ENCODE results near the gene EPN2. TPM values are rescaled to one million over a fixed set of nuclear protein-coding genes. Genes with fewer than 3 reads are reported as not detected.

EPN2 gene
- total RNA-seq, 6 donors from 2014 or later: 26.3 to 64.5 (median 47.9) TPM

DNA sequence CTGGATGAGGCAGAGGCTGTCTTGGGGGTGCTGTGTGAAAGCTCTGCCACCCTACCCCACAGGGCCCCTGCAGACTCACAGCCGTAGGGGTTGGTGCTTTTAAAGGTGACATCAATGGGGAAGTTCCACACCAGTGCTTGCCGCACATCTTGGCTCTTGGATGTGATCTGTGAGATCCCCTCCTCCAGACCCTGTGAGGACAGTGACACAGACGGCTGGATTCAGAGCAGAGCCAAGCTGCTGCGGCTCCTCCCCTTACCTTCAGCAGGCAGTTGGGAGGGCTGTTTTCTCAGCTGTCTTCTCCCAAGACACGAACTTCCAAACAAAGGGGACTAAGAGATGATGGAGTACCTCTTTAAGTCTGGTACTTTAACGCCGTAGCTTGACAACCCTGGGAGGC lies 120.6 kb downstream of the EPN2 start:
- no peak for ATAC-seq (ENCODE audit: low FRiP score in 2 of 2)
- H3K27me3 ChIP-seq: no peaks in the 10 kb centered on the region
- peak in 1 of 2 donors; percentile 10 for DNase-seq
- H3K4me3 ChIP-seq: no peak overlapping the region
- H3K9me3 ChIP-seq: no peaks in the 10 kb centered on the region
- 85 to 86% methylated on average over 4 to 7 of the region's 7 CpGs for WGBS, 2 donors
- H3K27ac ChIP-seq: no peak overlapping the region
- TF ChIP-seq, protein P1, sequence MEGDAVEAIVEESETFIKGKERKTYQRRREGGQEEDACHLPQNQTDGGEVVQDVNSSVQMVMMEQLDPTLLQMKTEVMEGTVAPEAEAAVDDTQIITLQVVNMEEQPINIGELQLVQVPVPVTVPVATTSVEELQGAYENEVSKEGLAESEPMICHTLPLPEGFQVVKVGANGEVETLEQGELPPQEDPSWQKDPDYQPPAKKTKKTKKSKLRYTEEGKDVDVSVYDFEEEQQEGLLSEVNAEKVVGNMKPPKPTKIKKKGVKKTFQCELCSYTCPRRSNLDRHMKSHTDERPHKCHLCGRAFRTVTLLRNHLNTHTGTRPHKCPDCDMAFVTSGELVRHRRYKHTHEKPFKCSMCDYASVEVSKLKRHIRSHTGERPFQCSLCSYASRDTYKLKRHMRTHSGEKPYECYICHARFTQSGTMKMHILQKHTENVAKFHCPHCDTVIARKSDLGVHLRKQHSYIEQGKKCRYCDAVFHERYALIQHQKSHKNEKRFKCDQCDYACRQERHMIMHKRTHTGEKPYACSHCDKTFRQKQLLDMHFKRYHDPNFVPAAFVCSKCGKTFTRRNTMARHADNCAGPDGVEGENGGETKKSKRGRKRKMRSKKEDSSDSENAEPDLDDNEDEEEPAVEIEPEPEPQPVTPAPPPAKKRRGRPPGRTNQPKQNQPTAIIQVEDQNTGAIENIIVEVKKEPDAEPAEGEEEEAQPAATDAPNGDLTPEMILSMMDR (IDR thresholded peaks at IDR 0.05): no peak
- TF ChIP-seq POLR2A (IDR thresholded peaks at IDR 0.05): no peak
- TF ChIP-seq POLR2AphosphoS5 (IDR thresholded peaks at IDR 0.05): no peak
- TF ChIP-seq EP300 (IDR thresholded peaks at IDR 0.05): no peak
- H3K36me3 ChIP-seq: peaks cover 0 to 3% (median 0%) of the 10 kb centered on the region in 4 donors
- H3K4me1 ChIP-seq: peaks cover 8 to 10% (median 8%) of the 10 kb centered on the region in 4 donors

DNA sequence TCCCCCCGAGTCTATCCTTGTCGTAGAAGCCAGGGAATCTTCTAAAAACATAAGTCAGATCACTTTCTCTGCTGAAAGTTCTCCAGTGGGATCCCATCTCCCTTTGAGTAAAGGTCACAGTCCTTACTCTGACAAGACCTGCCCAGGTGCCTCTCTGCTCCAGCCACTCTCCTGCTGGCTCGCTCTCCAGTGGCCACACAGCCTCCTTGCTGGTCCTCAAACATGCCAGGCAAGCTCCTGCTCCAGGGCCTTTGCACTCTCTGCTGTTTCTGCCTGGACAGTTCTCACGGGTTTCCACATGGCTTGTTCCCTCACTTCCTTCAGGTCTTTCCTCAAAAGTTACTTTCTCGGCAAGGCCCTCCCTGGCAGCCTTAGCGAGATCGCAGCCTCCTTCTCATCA lies 122.0 kb downstream of the EPN2 start:
- H3K4me3 ChIP-seq: no peak overlapping the region
- DNase-seq (no peak), ATAC-seq (ENCODE audit: low FRiP score in 2 of 2) (no peak)
- peaks cover 0 to 3% (median 0%) of the 10 kb centered on the region in 4 donors for H3K36me3 ChIP-seq
- 84 to 86% methylated on average over 7 of the region's 7 CpGs for WGBS, 2 donors
- no peaks in the 10 kb centered on the region for H3K27me3 ChIP-seq
- TF ChIP-seq EP300 (IDR thresholded peaks at IDR 0.05) (no peak), POLR2A (IDR thresholded peaks at IDR 0.05) (no peak), POLR2AphosphoS5 (IDR thresholded peaks at IDR 0.05) (no peak)
- TF ChIP-seq, protein P1 (IDR thresholded peaks at IDR 0.05): no peak
- H3K9me3 ChIP-seq: no peaks in the 10 kb centered on the region
- H3K4me1 ChIP-seq: peaks cover 11 to 16% (median 13%) of the 10 kb centered on the region in 4 donors
- H3K27ac ChIP-seq: no peak overlapping the region

DNA sequence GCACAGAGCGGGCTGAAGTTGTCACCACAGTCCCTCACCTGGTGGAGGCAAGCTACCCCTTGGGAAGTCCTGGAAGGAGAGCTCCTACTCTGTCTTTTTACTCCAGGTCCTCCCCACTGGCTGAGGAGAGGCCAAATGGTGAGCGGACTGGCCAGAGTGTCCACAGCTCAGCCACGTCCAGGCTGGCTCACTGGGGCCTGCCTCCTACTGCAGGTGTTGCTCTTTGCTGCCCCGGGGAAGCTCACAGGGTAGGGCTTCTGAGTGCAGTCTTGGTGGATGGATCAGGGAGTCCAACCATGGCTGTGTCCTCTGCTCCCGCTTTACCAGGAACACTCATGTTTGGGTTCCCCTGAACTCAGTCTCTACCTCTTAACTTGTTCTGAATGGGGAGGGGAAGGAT lies 122.7 kb downstream of the EPN2 start:
- ATAC-seq (ENCODE audit: low FRiP score in 2 of 2) (no peak), DNase-seq (no peak)
- TF ChIP-seq EP300 (IDR thresholded peaks at IDR 0.05): no peak
- TF ChIP-seq POLR2A (IDR thresholded peaks at IDR 0.05): no peak
- TF ChIP-seq, protein P1 (IDR thresholded peaks at IDR 0.05): no peak
- no peak for TF ChIP-seq POLR2AphosphoS5 (IDR thresholded peaks at IDR 0.05)
- H3K4me1 ChIP-seq: peaks cover 11 to 16% (median 13%) of the 10 kb centered on the region in 4 donors
- H3K4me3 ChIP-seq: no peak overlapping the region
- no peaks in the 10 kb centered on the region for H3K27me3 ChIP-seq
- H3K36me3 ChIP-seq: peaks cover 0 to 3% (median 0%) of the 10 kb centered on the region in 4 donors
- H3K9me3 ChIP-seq: no peaks in the 10 kb centered on the region
- H3K27ac ChIP-seq: no peak overlapping the region
- WGBS, 2 donors: 91 to 97% methylated on average over 3 to 5 of the region's 5 CpGs

DNA sequence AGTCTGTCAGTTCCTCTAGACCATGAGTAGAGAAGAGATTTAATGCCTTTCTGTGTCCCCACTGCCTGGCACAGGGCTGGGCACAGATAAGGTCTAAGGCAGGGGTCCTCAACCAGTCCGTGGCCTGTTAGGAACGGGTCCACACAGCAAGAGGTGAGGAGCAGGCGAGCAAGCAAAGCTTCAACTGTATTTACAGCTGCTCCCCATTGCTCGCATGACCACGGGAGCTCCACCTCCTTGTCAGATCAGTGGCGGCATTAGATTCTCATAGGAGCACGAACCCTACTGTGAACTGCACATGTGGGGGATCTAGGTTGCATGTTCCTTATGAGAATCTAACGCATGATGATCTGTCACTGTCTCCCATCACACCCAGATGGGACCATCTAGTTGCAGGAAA lies 123.6 kb downstream of the EPN2 start:
- DNase-seq (no peak), ATAC-seq (ENCODE audit: low FRiP score in 2 of 2) (no peak)
- Histone ChIP-seq H3K9me3 (no peaks in the 10 kb centered on the region), H3K4me3 (no peak overlapping the region), H3K4me1 (peaks cover 11 to 16% (median 13%) of the 10 kb centered on the region in 4 donors), H3K27ac (no peak overlapping the region), H3K36me3 (peaks cover 0 to 3% (median 0%) of the 10 kb centered on the region in 4 donors), H3K27me3 (no peaks in the 10 kb centered on the region)
- TF ChIP-seq EP300 (IDR thresholded peaks at IDR 0.05) (no peak), POLR2AphosphoS5 (IDR thresholded peaks at IDR 0.05) (no peak), POLR2A (IDR thresholded peaks at IDR 0.05) (no peak)
- TF ChIP-seq, protein P1 (IDR thresholded peaks at IDR 0.05): no peak
- WGBS, 2 donors: 90 to 91% methylated on average over 8 of the region's 8 CpGs

DNA sequence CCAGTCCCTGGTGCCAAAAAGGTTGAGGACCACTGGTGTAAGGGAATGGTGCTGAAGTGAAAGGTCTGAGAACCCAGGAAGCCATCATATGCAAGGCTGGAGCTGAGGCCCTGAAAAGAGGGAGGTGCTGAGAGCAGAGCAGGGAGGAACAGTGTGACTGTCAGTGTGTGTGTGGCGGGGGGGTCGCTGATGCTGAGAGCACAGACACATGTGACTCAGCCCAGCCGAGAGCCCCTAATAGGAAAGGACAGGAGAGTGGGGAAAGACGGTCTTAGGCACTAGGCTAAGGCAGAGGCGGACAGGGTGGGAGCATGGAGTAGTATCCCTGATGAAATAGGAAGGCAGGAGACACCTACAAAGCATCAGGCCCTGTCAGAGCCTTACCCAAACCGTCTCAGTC lies 124.2 kb downstream of the EPN2 start:
- H3K4me3 ChIP-seq: no peak overlapping the region
- H3K36me3 ChIP-seq: peaks cover 0 to 3% (median 0%) of the 10 kb centered on the region in 4 donors
- peaks cover 11 to 16% (median 13%) of the 10 kb centered on the region in 4 donors for H3K4me1 ChIP-seq
- no peaks in the 10 kb centered on the region for H3K27me3 ChIP-seq
- ATAC-seq (ENCODE audit: low FRiP score in 2 of 2): no peak
- H3K9me3 ChIP-seq: no peaks in the 10 kb centered on the region
- 81% methylated on average over 6 of the region's 6 CpGs for WGBS, 2 donors
- TF ChIP-seq, protein P1 (IDR thresholded peaks at IDR 0.05): no peak
- TF ChIP-seq POLR2A (IDR thresholded peaks at IDR 0.05) (no peak), EP300 (IDR thresholded peaks at IDR 0.05) (no peak), POLR2AphosphoS5 (IDR thresholded peaks at IDR 0.05) (no peak)
- no peak overlapping the region for H3K27ac ChIP-seq
- DNase-seq: no peak
